GM12878 (cell line): ENCODE results near the gene KCNA2. TPM values are rescaled to one million over a fixed set of nuclear protein-coding genes. Genes with fewer than 3 reads are reported as not detected.
A peak's percentile ranks its signal among the peaks of the same experiment; 100 is the strongest.

Source experiments
- ATAC-seq: fragments of 200-7000 bp; cut with Tn5 transposase; 3 replicates; pipeline ENCODE4 v1.9.1; 2020; ENCODE audit warnings: mild to moderate bottlenecking, moderate library complexity
- BruUV-seq: library from RNA; stranded (reverse); fragments of 400-500 nt; replicated peaks from 2 replicates; lab custom pipeline; 2021; lab: Mats Ljungman, UMichigan
- CTCF ChIA-PET: fragments of 300-600 bp; sonication (Branson Sonifier 250); formaldehyde crosslinking; extraction: SDS; loops from one replicate; lab custom pipeline; 2021; ENCODE audit warnings: inconsistent platforms; lab: Yijun Ruan, JAX
- POLR2A ChIA-PET: fragments of 350-600 bp; formaldehyde crosslinking; extraction: SDS; loops from one replicate; lab custom pipeline; 2021; ENCODE audit warnings: inconsistent platforms; lab: Charles Lee
- RAD21 ChIA-PET: fragments of 300-600 bp; sonication (Branson Sonifier 250); formaldehyde crosslinking; loops from one replicate; lab custom pipeline; 2023; ENCODE audit warnings: antibody characterized with exemption; ENCODE audit not compliant: unreplicated experiment; lab: Charles Lee
- SMC1A ChIA-PET: fragments of 300-600 bp; sonication (Branson Sonifier 250); formaldehyde crosslinking; loops from one replicate; lab custom pipeline; 2023; ENCODE audit not compliant: unreplicated experiment, uncharacterized antibody; lab: Charles Lee
- DNase-seq: peaks from one replicate; pipeline ENCODE4 v3.0.0-alpha.2; 2011; ENCODE audit warnings: low read depth, low spot score
- FAIRE-seq: peaks from 3 replicates; lab custom pipeline; 2011; peaks lifted over from hg19 to GRCh38; lab: Jason Lieb, UNC
- H2AFZ ChIP-seq: 2 replicates; pipeline ENCODE4 v1.6.0; 2011; ENCODE audit warnings: low read depth, low read length, control low read depth; ENCODE audit not compliant: control insufficient read depth
- H3K27ac ChIP-seq: 2 replicates; pipeline ENCODE4 v1.5.1; 2011; ENCODE audit warnings: control low read depth; ENCODE audit not compliant: control insufficient read depth, insufficient read depth
- H3K27me3 ChIP-seq, 2 experiments: replicated peaks in 1 of 2; 2 replicates each; pipeline versions ENCODE4 v1.6.0 to v1.6.1; 2011; ENCODE audit warnings: low read length in 1 of 2; ENCODE audit not compliant: control insufficient read depth in 2 of 2, insufficient read depth in 2 of 2
- H3K36me3 ChIP-seq, 2 experiments: 2 replicates each; pipeline ENCODE4 v1.5.1; 2011; ENCODE audit warnings: low read length in 1 of 2; ENCODE audit not compliant: control insufficient read depth in 2 of 2, insufficient read depth in 2 of 2
- H3K4me1 ChIP-seq: 2 replicates; pipeline ENCODE4 v1.6.1; 2011; ENCODE audit warnings: mild to moderate bottlenecking, low read length, moderate library complexity, mixed read lengths; ENCODE audit not compliant: control insufficient read depth, insufficient read depth
- H3K4me2 ChIP-seq: 2 replicates; pipeline ENCODE4 v1.6.0; 2011; ENCODE audit warnings: control low read depth; ENCODE audit not compliant: control insufficient read depth, insufficient read depth
- H3K4me3 ChIP-seq: fragments of 200-600 bp; sonication (generic); 2 replicates; pipeline ENCODE4 v1.5.1; 2016
- H3K79me2 ChIP-seq: 2 replicates; pipeline ENCODE4 v1.6.0; 2011; ENCODE audit warnings: low read length; ENCODE audit not compliant: control insufficient read depth, insufficient read depth
- H3K9ac ChIP-seq: 2 replicates; pipeline ENCODE4 v1.8.0; 2011; ENCODE audit warnings: low read length, control low read depth, mixed read lengths; ENCODE audit not compliant: control insufficient read depth, insufficient read depth
- H3K9me3 ChIP-seq: replicated peaks from 3 replicates; pipeline ENCODE4 v1.5.1; 2011; ENCODE audit warnings: mild to moderate bottlenecking, low read length; ENCODE audit not compliant: control insufficient read depth, insufficient read depth
- H4K20me1 ChIP-seq: 2 replicates; pipeline ENCODE4 v1.6.0; 2011; ENCODE audit not compliant: control insufficient read depth, insufficient read depth
- ATF7 ChIP-seq: fragments of 450-650 bp; IDR thresholded peaks from 2 replicates; pipeline ENCODE4 v1.6.1; 2016; ENCODE audit warnings: low read depth, mild to moderate bottlenecking
- CHD2 ChIP-seq: IDR thresholded peaks from 2 replicates; pipeline ENCODE4 v1.6.1; 2011; ENCODE audit warnings: low read depth, low read length, improper control_type of control experiment, borderline replicate concordance
- CREM ChIP-seq: IDR thresholded peaks from 2 replicates; pipeline ENCODE4 v1.6.1; 2014; ENCODE audit warnings: antibody characterized with exemption, low read depth
- ETV6 ChIP-seq, 2 experiments: fragments of 450-650 bp in 1 of 2; IDR thresholded peaks in 1 of 2; conservative IDR thresholded peaks in 1 of 2; 2 replicates each; pipeline ENCODE4 v1.6.1; 2014; ENCODE audit warnings: antibody characterized with exemption in 1 of 2, borderline replicate concordance in 1 of 2, low read depth in 1 of 2, mild to moderate bottlenecking in 1 of 2, moderate library complexity in 1 of 2
- HDAC6 ChIP-seq: fragments of 200-600 bp; sonication (generic); IDR thresholded peaks from one replicate; pipeline ENCODE4 v1.8.0; 2017; ENCODE audit warnings: antibody characterized with exemption; ENCODE audit not compliant: unreplicated experiment
- MEF2B ChIP-seq: fragments of 450-650 bp; IDR thresholded peaks from 2 replicates; pipeline ENCODE4 v1.6.1; 2018; ENCODE audit warnings: mild to moderate bottlenecking, moderate library complexity; ENCODE audit not compliant: partially characterized antibody, poor library complexity, severe bottlenecking
- MTA2 ChIP-seq: fragments of 450-650 bp; IDR thresholded peaks from 2 replicates; pipeline ENCODE4 v1.6.1; 2016; ENCODE audit warnings: low read depth, mild to moderate bottlenecking, moderate library complexity
- NFYB ChIP-seq: IDR thresholded peaks from 2 replicates; pipeline ENCODE4 v1.6.1; 2011; ENCODE audit warnings: low read depth, mild to moderate bottlenecking, low read length, improper control_type of control experiment, moderate library complexity; ENCODE audit not compliant: insufficient read depth
- PAX8 ChIP-seq: fragments of 450-650 bp; IDR thresholded peaks from 2 replicates; pipeline ENCODE4 v1.6.1; 2017; ENCODE audit warnings: mild to moderate bottlenecking, moderate library complexity
- SRF ChIP-seq, 2 experiments: IDR thresholded peaks; 2 replicates each; pipeline ENCODE4 v1.6.1; 2011; ENCODE audit warnings: low read depth in 2 of 2, low read length in 2 of 2, mild to moderate bottlenecking in 1 of 2, moderate library complexity in 1 of 2
- SUPT20H ChIP-seq: IDR thresholded peaks from 2 replicates; pipeline ENCODE4 v1.6.1; 2011; ENCODE audit warnings: low read depth, mild to moderate bottlenecking, low read length, moderate library complexity, borderline replicate concordance; ENCODE audit not compliant: control insufficient read depth
- TCF3 ChIP-seq: IDR thresholded peaks from 2 replicates; pipeline ENCODE4 v1.6.1; 2012; ENCODE audit warnings: low read depth, mild to moderate bottlenecking, low read length, borderline replicate concordance; ENCODE audit not compliant: insufficient read depth
- WRNIP1 ChIP-seq: IDR thresholded peaks from 2 replicates; pipeline ENCODE4 v1.6.1; 2011; ENCODE audit warnings: low read depth, low read length, improper control_type of control experiment, borderline replicate concordance
- WGBS: methylation state at CpG from one replicate; pipeline ENCODE4 v1.1.6; 2016; ENCODE audit warnings: low lambda C conversion rate; ENCODE audit not compliant: insufficient replicate concordance, insufficient coverage; ENCODE audit errors: missing lambda C conversion rate; 5-methylcytosine and 5-hydroxymethylcytosine counted together
- in situ Hi-C: fragments of 300-500 bp; cut with MboI; formaldehyde crosslinking; loops from 9 replicates; pipeline ENCODE4 v1.14.3; 2018; ENCODE audit warnings: mixed read lengths
- intact Hi-C: fragments of 100-400 bp; cut with micrococcal nuclease; formaldehyde crosslinking; loops from one replicate; pipeline ENCODE4 v1.14.2; 2022; ENCODE audit not compliant: unreplicated experiment
- polyA plus RNA-seq, 11 experiments: library from polyadenylated mRNA; depleted of rRNA in 4 of 11; unstranded in 6 of 11; stranded (reverse) in 5 of 11; fragments of >200 nt; fragmentation: Nextera tagmentation in 4 of 11; fragmentation: Illumina TruSeq in 1 of 11; extraction: Ambion mirVana in 4 of 11; extraction: Trizol in 1 of 11; gene quantifications; 1 replicate in 1 of 11; 2 replicates in 10 of 11; pipeline versions ENCODE4 v1.2.1 to v1.2.3, GENCODE V29; 2011 to 2016; ENCODE audit warnings: inconsistent platforms in 2 of 11, missing spikeins in 2 of 11, low read depth in 1 of 11
- total RNA-seq, 4 experiments: library from RNA; depleted of rRNA in 3 of 4; stranded (reverse); fragments of >200 nt in 3 of 4; fragmentation: Illumina TruSeq in 1 of 4; extraction: Trizol in 1 of 4; gene quantifications; 2 replicates each; pipeline versions ENCODE4 v1.2.1 to v1.2.3, GENCODE V29; 2013 to 2021
- TF ChIP-seq, protein P1 (sequence below): fragments of 450-650 bp; conservative IDR thresholded peaks from 2 replicates; pipeline ENCODE4 v1.6.1; 2017; ENCODE audit warnings: mild to moderate bottlenecking, moderate library complexity

The KCNA2 gene
- total and polyA plus RNA-seq, 10 of the 15 experiments (the other 5 are each of a cell fraction or from before 2014, with no cell fraction given) = 0.02 to 0.56 (median 0.10) TPM; not detected in 2

DNA sequence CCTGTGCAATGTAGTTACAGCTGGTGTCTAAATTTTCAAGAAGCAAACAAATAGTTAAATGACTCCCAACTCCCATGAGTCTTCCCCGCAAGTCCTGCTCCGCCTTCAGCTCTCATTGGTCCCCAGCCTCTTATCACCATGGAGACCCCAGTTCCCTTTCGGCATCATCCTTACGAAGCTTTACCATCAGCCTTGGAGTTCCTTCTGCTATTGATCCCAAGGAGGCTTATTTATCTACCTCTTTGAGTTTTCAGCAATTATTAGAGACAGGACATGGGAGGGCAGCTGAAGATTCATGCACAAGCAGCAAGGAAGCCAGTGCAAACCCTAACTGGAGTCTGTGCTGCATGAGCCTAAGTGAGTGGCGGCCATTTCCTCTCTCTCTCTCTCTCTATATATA, 12.3 kb downstream of the KCNA2 start:
- WGBS = 43% methylated on average over 5 of the region's 5 CpGs
- DNase-seq = no peak
- in situ Hi-C loops = no loop called here
- SMC1A ChIA-PET = interaction anchor here (0.8 to 2.0 kb wide), 5 partner anchors 9 to 187 kb away, joined by 3 to 10 read pairs (median 3); no protein-coding TSS in a partner anchor
- FAIRE-seq = no peak
- Histone ChIP-seq H3K9ac (no peak overlapping the region), H3K27ac (no peak overlapping the region), H2AFZ (no peak overlapping the region), H4K20me1 (no peaks in the 10 kb centered on the region), H3K4me2 (no peak overlapping the region), H3K27me3 (no peaks in the 10 kb centered on the region; a peak in 1 of 4 replicates), H3K79me2 (no peaks in the 10 kb centered on the region), H3K9me3 (no peaks in the 10 kb centered on the region), H3K4me3 (no peak overlapping the region), H3K4me1 (peaks cover 10% of the 10 kb centered on the region), H3K36me3 (no peaks in the 10 kb centered on the region)
- intact Hi-C loops = no loop called here
- no TSS peak for BruUV-seq
- ATAC-seq = no peak
- RAD21 ChIA-PET = no interaction called here
- TF ChIP-seq WRNIP1 = no peak
- TF ChIP-seq NFYB = 0 out of 2 replicates have a peak, but pooled peaks have one; percentile 10
- no peak for TF ChIP-seq HDAC6
- CTCF ChIA-PET = interaction anchor here (1.2 to 1.8 kb wide), 3 partner anchors 17 to 171 kb away, joined by 3 to 7 read pairs (median 4); no protein-coding TSS in a partner anchor
- POLR2A ChIA-PET = no interaction called here

DNA sequence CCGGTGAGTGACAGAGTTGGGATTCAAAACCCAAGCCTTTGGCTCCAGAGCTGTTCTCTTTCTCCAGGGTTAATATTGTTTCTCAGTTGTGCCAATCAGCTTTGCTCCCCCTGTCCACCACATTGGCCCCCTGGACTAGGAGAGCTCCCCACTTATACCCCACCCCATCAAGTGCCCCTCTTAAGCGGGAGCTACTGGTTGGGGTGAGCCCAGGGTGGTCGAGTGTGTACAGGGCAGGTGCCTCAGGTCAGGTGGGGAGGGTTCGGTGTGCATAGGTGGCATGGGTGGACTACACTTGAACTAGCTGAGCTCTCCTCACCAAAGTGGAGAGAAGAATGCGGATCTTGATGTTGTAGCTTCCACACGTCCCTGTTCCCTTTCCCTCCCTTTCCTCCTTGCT, 14.2 kb downstream of the KCNA2 start:
- H3K27me3 ChIP-seq = peaks cover 3% of the 10 kb centered on the region in 2 experiments; a peak in 3 of 4 replicates
- POLR2A ChIA-PET = interaction anchor here (0.7 kb wide), 1 partner anchor 9 kb away, joined by 3 read pairs; no protein-coding TSS in a partner anchor
- intact Hi-C loops = no loop called here
- H3K9ac ChIP-seq = no peak overlapping the region
- WGBS = 40% methylated on average over 6 of the region's 6 CpGs
- H3K79me2 ChIP-seq = no peaks in the 10 kb centered on the region
- H3K36me3 ChIP-seq = no peaks in the 10 kb centered on the region
- SMC1A ChIA-PET = no interaction called here
- no peak overlapping the region for H2AFZ ChIP-seq
- in situ Hi-C loops = no loop called here
- no peak for FAIRE-seq
- H3K4me1 ChIP-seq = peaks cover 10% of the 10 kb centered on the region
- no peak overlapping the region for H3K27ac ChIP-seq
- no peak overlapping the region for H3K4me3 ChIP-seq
- BruUV-seq = no TSS peak
- ATAC-seq = no peak
- CTCF ChIA-PET = interaction anchor here (1.6 kb wide), 1 partner anchor 10 kb away, joined by 6 read pairs; no protein-coding TSS in a partner anchor
- no peaks in the 10 kb centered on the region for H3K9me3 ChIP-seq
- no peak for DNase-seq
- no peaks in the 10 kb centered on the region for H4K20me1 ChIP-seq
- H3K4me2 ChIP-seq = no peak overlapping the region
- TF ChIP-seq ATF7 (no peak), SRF (IDR thresholded peaks at IDR 0.05; ENCODE audit: low read depth in 2 of 2, low read length in 2 of 2) (no peak), SUPT20H (no peak), CHD2 (no peak), CREM (no peak), MEF2B (no peak), PAX8 (no peak), TCF3 (no peak), ETV6 (conservative IDR thresholded peaks at IDR 0.05 in 1 of 2, IDR thresholded peaks at IDR 0.05 in 1 of 2; ENCODE audit: borderline replicate concordance in 1 of 2, low read depth in 1 of 2) (no peak), MTA2 (no peak)
- TF ChIP-seq, protein P1, sequence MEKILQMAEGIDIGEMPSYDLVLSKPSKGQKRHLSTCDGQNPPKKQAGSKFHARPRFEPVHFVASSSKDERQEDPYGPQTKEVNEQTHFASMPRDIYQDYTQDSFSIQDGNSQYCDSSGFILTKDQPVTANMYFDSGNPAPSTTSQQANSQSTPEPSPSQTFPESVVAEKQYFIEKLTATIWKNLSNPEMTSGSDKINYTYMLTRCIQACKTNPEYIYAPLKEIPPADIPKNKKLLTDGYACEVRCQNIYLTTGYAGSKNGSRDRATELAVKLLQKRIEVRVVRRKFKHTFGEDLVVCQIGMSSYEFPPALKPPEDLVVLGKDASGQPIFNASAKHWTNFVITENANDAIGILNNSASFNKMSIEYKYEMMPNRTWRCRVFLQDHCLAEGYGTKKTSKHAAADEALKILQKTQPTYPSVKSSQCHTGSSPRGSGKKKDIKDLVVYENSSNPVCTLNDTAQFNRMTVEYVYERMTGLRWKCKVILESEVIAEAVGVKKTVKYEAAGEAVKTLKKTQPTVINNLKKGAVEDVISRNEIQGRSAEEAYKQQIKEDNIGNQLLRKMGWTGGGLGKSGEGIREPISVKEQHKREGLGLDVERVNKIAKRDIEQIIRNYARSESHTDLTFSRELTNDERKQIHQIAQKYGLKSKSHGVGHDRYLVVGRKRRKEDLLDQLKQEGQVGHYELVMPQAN = no peak
- RAD21 ChIA-PET = no interaction called here
